GM12872 (cell line): Measurements from ENCODE around the gene COA8.

ENCODE experiments used
- TF ChIP-seq, protein P1 (sequence below): IDR thresholded peaks from 3 replicates; pipeline ENCODE4 v1.5.1; 2011; ENCODE audit warnings: low read depth, mild to moderate bottlenecking, low read length, moderate library complexity; ENCODE audit not compliant: insufficient read depth

The COA8 gene

DNA sequence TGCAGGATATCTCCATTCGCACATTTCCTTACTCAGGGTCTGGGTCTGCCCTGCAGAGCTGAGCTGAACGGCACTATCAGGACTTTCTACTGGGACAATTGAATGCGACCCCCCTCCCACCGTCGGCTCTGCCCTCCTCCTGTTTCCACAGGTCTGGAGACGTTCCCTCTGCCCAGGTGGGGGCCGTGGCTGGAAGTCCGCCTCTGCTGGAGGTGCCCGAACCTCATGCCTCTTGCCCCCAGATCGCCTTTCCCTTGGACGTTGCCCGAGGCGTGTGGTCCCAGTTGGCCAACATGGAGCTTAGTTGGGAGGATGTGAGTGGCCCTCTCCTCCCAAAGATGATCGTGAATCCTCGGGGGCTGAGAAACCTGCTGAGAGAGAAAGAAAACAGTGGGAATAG, 45.1 kb downstream of the COA8 start:
- TF ChIP-seq, protein P1, sequence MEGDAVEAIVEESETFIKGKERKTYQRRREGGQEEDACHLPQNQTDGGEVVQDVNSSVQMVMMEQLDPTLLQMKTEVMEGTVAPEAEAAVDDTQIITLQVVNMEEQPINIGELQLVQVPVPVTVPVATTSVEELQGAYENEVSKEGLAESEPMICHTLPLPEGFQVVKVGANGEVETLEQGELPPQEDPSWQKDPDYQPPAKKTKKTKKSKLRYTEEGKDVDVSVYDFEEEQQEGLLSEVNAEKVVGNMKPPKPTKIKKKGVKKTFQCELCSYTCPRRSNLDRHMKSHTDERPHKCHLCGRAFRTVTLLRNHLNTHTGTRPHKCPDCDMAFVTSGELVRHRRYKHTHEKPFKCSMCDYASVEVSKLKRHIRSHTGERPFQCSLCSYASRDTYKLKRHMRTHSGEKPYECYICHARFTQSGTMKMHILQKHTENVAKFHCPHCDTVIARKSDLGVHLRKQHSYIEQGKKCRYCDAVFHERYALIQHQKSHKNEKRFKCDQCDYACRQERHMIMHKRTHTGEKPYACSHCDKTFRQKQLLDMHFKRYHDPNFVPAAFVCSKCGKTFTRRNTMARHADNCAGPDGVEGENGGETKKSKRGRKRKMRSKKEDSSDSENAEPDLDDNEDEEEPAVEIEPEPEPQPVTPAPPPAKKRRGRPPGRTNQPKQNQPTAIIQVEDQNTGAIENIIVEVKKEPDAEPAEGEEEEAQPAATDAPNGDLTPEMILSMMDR = no peak

DNA sequence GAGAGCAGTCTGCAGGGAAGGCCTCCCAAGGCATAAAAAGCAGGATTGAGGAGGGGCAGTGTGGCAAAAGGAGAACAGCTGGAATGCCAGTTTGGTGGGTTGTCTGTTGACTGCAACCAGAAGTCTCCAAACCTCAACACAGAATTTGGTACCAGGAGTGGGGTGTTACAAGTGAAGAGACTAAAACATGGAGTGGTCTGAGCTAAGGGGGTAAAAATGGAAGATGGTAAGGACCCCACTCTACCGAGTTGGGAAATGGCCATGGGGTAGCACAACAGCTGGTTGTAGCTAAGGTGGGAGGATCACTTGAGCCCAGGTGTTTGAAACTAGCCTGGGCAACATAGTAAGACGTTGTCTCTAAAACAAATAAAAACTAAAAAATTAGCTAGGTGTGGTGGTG, 48.5 kb downstream of the COA8 start:
- TF ChIP-seq, protein P1 = no peak

DNA sequence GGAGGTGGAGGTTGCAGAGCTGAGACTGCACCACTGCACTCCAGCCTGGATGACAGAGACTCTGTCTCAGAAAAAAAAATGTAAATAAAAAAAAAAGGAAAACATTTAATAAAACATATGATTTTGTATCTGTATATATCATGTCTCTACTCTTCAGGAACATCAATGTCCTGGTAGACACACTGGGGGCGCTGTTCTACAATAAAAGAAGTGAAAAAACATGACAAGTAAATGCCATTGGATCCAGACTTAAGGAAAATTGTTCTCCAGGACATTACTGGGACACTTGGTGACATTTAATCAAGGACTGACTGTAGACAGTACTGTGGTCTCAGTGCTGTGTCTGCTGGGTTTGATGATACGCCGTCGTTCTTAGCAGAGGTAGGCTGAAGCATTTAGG, 50.8 kb downstream of the COA8 start:
- TF ChIP-seq, protein P1 = no peak

DNA sequence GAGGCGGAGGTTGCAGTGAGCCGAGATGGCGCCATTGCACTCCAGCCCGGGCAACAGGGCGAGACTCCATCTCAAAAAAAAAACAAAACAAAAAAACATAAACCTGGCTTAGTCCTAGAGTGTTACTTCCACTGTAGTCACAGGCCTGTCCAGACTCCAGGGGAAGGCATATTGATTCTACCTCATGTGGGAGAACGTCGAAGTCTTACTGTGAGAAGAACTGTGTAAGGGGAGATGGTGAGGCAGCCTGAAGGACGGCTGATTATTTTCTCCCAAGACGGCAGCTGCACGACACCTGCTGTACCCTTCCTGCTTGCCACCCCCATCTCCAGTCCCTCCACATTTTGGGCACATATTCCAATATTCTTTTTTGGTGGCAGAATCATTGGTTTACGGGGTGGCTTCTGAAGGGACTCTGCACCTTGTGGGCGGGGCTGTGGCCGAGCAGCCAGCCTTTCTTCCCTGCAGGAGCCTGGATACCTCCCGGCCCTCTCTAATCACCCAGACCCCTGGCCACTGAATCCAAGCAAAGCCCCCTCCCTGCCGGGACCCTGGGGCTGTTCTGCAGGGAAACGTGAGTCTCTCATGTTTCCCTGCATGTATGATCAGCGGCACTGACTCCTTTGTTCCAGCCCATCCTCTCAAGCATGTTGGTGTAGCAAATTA, 54.0 kb downstream of the COA8 start:
- TF ChIP-seq, protein P1 = no peak

DNA sequence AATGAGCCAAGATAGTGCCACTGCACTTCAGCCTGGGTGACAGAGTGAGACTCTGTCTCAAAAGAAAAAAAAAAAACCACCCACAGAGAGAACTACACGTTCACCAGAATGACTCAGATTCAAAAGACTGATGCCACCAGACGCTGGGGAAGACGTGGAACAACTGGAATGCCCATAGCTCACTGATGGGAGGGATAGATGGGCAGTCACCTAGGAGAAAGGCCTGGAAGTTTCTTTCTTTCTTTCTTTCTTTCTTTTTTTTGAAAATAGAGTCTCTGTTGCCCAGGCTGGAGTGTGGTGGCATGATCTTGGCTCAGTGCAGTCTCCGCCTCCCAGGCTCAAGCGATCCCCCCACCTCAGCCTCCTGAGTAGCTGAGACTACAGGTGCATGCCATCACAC, 56.3 kb downstream of the COA8 start:
- TF ChIP-seq, protein P1 = no peak

- TF ChIP-seq, protein P1 = no peak
Observed at GRCh38 chr14:103621860-103622259, 59.1 kb downstream of the COA8 start.

DNA sequence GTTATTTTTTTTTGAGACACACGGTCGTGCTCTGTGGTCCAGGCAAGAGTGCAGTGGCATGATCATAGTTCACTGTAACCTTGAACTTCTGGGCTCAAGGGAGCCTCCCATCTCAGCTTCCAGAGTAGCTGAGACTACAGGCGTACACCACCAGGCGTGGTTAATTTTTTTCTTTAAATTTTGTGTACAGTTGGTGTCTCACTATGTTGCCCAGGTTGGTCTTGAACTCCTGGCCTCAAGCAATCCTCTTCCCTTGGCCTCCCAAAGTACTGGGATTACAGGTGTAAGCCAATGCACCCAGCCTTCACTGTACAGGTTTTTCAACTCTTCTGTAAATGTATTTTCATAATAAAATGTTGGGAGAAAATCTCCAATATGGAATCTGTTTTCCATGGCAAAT, 60.5 kb downstream of the COA8 start:
- TF ChIP-seq, protein P1 = no peak
